HEK293T (cell line): ENCODE data around the gene ANKS1A.

Source experiments
- ARNT ChIP-seq: fragments of 450-650 bp; IDR thresholded peaks from 2 replicates; pipeline ENCODE4 v1.6.1; 2017; ENCODE audit warnings: mild to moderate bottlenecking
- BHLHE40 ChIP-seq: fragments of 450-650 bp; IDR thresholded peaks from 2 replicates; pipeline ENCODE4 v1.6.1; 2016; ENCODE audit warnings: mild to moderate bottlenecking, moderate library complexity, borderline replicate concordance
- CTBP1 ChIP-seq: fragments of 450-650 bp; IDR thresholded peaks from 2 replicates; pipeline ENCODE4 v1.6.1; 2016; ENCODE audit warnings: borderline replicate concordance
- FOXA1 ChIP-seq: fragments of 450-650 bp; IDR thresholded peaks from 2 replicates; pipeline ENCODE4 v1.6.1; 2016; ENCODE audit warnings: mild to moderate bottlenecking
- FOXK2 ChIP-seq: fragments of 450-650 bp; IDR thresholded peaks from 2 replicates; pipeline ENCODE4 v1.6.1; 2016; ENCODE audit warnings: mild to moderate bottlenecking
- FOXM1 ChIP-seq: fragments of 450-650 bp; IDR thresholded peaks from 2 replicates; pipeline ENCODE4 v1.6.1; 2017; ENCODE audit warnings: mild to moderate bottlenecking, borderline replicate concordance
- HDGF ChIP-seq: fragments of 450-650 bp; IDR thresholded peaks from 2 replicates; pipeline ENCODE4 v1.6.1; 2017; ENCODE audit warnings: antibody characterized with exemption, borderline replicate concordance
- L3MBTL2 ChIP-seq: fragments of 450-650 bp; conservative IDR thresholded peaks from 2 replicates; pipeline ENCODE4 v1.6.1; 2016; ENCODE audit warnings: mild to moderate bottlenecking
- LEF1 ChIP-seq: fragments of 450-650 bp; IDR thresholded peaks from 2 replicates; pipeline ENCODE4 v1.6.1; 2017; ENCODE audit warnings: mild to moderate bottlenecking, borderline replicate concordance
- PKNOX1 ChIP-seq: fragments of 450-650 bp; IDR thresholded peaks from 2 replicates; pipeline ENCODE4 v1.6.1; 2016
- SP1 ChIP-seq: fragments of 450-650 bp; IDR thresholded peaks from 2 replicates; pipeline ENCODE4 v1.6.1; 2017
- SUZ12 ChIP-seq: fragments of 450-650 bp; IDR thresholded peaks from 2 replicates; pipeline ENCODE4 v1.6.1; 2016; ENCODE audit warnings: mild to moderate bottlenecking
- ZNF384 ChIP-seq: fragments of 450-650 bp; IDR thresholded peaks from 2 replicates; pipeline ENCODE4 v1.6.1; 2016

GRCh38 chr6:34860776-34861175 lies 28.3 kb upstream of the ANKS1A start:
- TF ChIP-seq L3MBTL2 (no peak), SUZ12 (no peak), SP1 (no peak), ARNT (no peak), HDGF (no peak), ZNF384 (no peak), BHLHE40 (no peak), LEF1 (no peak), FOXK2 (no peak), FOXM1 (no peak), PKNOX1 (no peak), FOXA1 (no peak), CTBP1 (no peak)
